ENCODE data around the gene BMPR1A.

Gene BMPR1A

DNA sequence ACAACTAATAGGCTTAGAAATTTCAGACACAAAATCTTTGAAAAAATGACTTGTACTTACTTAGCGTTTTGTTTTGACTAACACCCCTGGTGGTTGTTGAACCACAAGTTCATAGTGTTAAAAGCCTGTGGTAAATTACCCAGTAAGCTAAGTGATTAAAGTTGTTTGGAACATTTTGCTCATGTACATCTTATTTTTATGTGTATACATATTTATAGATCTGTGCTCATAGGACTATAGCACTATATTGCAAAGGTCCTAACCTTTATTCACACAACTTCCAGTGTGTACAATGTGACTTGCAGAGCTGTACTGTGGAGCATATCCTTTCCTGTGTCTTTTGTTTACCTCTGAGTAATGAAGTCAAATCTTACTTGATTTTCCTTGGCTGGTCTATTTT is 79.6 kb downstream of the BMPR1A start:
- no peaks in the 10 kb centered on the region for H3K4me1 ChIP-seq (ENCODE audit: insufficient read depth, poor library complexity, severe bottlenecking)
- DNase-seq (ENCODE audit: low spot score) (no peak), ATAC-seq (ENCODE audit: low read depth) (no peak)
- H3K27ac ChIP-seq (ENCODE audit: poor library complexity, severe bottlenecking) = no peak overlapping the region
- TF ChIP-seq, protein P1, sequence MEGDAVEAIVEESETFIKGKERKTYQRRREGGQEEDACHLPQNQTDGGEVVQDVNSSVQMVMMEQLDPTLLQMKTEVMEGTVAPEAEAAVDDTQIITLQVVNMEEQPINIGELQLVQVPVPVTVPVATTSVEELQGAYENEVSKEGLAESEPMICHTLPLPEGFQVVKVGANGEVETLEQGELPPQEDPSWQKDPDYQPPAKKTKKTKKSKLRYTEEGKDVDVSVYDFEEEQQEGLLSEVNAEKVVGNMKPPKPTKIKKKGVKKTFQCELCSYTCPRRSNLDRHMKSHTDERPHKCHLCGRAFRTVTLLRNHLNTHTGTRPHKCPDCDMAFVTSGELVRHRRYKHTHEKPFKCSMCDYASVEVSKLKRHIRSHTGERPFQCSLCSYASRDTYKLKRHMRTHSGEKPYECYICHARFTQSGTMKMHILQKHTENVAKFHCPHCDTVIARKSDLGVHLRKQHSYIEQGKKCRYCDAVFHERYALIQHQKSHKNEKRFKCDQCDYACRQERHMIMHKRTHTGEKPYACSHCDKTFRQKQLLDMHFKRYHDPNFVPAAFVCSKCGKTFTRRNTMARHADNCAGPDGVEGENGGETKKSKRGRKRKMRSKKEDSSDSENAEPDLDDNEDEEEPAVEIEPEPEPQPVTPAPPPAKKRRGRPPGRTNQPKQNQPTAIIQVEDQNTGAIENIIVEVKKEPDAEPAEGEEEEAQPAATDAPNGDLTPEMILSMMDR (IDR thresholded peaks at IDR 0.05; ENCODE audit: poor library complexity, severe bottlenecking) = no peak
- H3K9me3 ChIP-seq (ENCODE audit: severe bottlenecking) = no peaks in the 10 kb centered on the region
- no peaks in the 10 kb centered on the region for H3K27me3 ChIP-seq (ENCODE audit: insufficient read depth, poor library complexity, severe bottlenecking)
- peaks cover 9% of the 10 kb centered on the region for H3K36me3 ChIP-seq (ENCODE audit: low read depth)
- H3K4me3 ChIP-seq (ENCODE audit: severe bottlenecking) = no peak overlapping the region

DNA sequence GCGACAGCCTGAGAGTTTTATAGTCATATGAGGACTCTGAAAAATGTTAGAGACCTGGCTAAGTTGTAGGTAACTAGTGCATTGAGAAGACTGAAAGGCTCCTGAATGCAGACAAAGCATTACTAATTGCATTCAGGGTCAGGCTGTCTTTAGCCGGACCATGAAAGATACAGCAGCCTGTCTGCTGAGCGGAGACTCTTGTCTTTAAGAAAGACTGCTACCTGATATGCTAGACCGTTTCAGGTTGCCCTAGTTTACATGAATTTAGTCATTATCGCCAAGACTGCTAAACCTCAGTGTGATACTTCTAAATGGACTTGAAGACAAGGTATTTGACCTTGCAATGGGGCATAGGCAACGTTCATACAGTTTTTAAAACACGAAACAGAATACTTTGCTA is 81.2 kb downstream of the BMPR1A start:
- H3K36me3 ChIP-seq (ENCODE audit: low read depth) = peaks cover 12% of the 10 kb centered on the region
- DNase-seq (ENCODE audit: low spot score) (no peak), ATAC-seq (ENCODE audit: low read depth) (no peak)
- H3K27me3 ChIP-seq (ENCODE audit: insufficient read depth, poor library complexity, severe bottlenecking) = no peaks in the 10 kb centered on the region
- no peak overlapping the region for H3K4me3 ChIP-seq (ENCODE audit: severe bottlenecking)
- no peak overlapping the region for H3K27ac ChIP-seq (ENCODE audit: poor library complexity, severe bottlenecking)
- no peaks in the 10 kb centered on the region for H3K9me3 ChIP-seq (ENCODE audit: severe bottlenecking)
- no peaks in the 10 kb centered on the region for H3K4me1 ChIP-seq (ENCODE audit: insufficient read depth, poor library complexity, severe bottlenecking)
- TF ChIP-seq, protein P1 (IDR thresholded peaks at IDR 0.05; ENCODE audit: poor library complexity, severe bottlenecking) = no peak

DNA sequence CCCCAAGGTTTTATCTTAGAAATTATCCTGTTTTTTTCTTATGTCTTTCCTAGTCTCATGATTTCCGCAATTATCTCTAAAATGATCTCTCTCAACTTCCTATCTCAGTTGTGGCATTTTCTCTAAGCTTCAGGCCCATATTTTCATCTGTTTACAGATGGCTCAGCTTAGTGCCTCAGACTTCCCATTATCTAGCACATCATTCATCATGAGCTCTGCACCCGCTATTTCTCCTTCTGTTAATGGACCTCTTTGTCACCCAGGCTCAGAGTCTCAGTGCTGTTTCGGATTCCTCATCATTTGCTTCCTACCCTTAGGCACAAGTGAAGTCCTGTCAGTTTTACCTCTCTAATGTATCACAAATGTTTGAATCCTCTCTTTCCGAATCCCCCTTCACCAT is 84.1 kb downstream of the BMPR1A start:
- Histone ChIP-seq H3K27ac (ENCODE audit: poor library complexity, severe bottlenecking) (no peak overlapping the region), H3K27me3 (ENCODE audit: insufficient read depth, poor library complexity, severe bottlenecking) (no peaks in the 10 kb centered on the region), H3K36me3 (ENCODE audit: low read depth) (peaks cover 16% of the 10 kb centered on the region), H3K4me3 (ENCODE audit: severe bottlenecking) (no peak overlapping the region), H3K9me3 (ENCODE audit: severe bottlenecking) (no peaks in the 10 kb centered on the region), H3K4me1 (ENCODE audit: insufficient read depth, poor library complexity, severe bottlenecking) (no peaks in the 10 kb centered on the region)
- no peak for ATAC-seq (ENCODE audit: low read depth)
- TF ChIP-seq, protein P1 (IDR thresholded peaks at IDR 0.05; ENCODE audit: poor library complexity, severe bottlenecking) = no peak
- DNase-seq (ENCODE audit: low spot score) = no peak

DNA sequence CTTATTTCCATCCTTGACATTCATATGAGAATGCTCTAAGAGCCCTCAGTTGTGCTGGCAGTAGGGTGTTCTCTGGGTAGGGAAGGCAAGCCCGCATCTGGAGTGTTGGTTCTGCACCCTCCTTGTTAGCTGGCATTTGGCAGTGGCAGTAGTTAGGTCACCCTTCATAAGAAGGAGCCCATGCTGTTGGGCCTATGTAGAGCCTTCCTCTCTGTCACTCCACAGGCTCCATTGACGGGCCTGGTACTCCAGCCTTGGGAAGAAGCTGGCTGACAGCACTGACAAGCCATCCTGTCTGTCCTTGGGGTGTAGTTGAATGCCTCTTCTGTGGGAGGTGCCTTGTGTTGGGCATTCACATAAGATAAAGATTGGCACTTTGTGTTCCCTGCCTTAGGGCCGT is 89.7 kb downstream of the BMPR1A start:
- H3K36me3 ChIP-seq (ENCODE audit: low read depth) = peaks cover 8% of the 10 kb centered on the region
- H3K4me3 ChIP-seq (ENCODE audit: severe bottlenecking) = no peak overlapping the region
- no peaks in the 10 kb centered on the region for H3K9me3 ChIP-seq (ENCODE audit: severe bottlenecking)
- H3K4me1 ChIP-seq (ENCODE audit: insufficient read depth, poor library complexity, severe bottlenecking) = no peaks in the 10 kb centered on the region
- TF ChIP-seq, protein P1 (IDR thresholded peaks at IDR 0.05; ENCODE audit: poor library complexity, severe bottlenecking) = no peak
- H3K27ac ChIP-seq (ENCODE audit: poor library complexity, severe bottlenecking) = no peak overlapping the region
- no peak for DNase-seq (ENCODE audit: low spot score)
- no peaks in the 10 kb centered on the region for H3K27me3 ChIP-seq (ENCODE audit: insufficient read depth, poor library complexity, severe bottlenecking)
- no peak for ATAC-seq (ENCODE audit: low read depth)

DNA sequence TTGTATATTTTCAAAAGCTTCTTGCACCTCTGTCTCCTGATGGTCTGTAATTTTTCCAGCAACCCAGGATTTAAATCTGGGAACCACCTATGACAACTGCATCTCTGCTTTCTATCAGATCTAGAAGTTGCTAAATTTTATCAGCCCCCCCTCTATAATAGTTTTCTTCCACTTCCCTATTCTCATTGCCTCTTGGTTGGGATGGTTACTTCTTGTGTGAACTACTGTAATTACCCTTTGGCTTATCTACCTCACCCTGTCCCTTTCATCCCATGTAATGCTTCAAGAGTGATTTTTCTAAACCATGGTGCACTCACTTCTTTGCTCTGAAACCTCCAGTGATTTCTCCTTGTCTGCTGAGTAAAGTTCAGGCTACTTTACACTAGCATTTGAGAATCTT is 92.3 kb downstream of the BMPR1A start:
- Histone ChIP-seq H3K4me1 (ENCODE audit: insufficient read depth, poor library complexity, severe bottlenecking) (no peaks in the 10 kb centered on the region), H3K36me3 (ENCODE audit: low read depth) (0 out of 2 replicates have a peak, but pooled peaks cover 10% of the 10 kb centered on the region), H3K9me3 (ENCODE audit: severe bottlenecking) (no peaks in the 10 kb centered on the region), H3K4me3 (ENCODE audit: severe bottlenecking) (no peak overlapping the region), H3K27me3 (ENCODE audit: insufficient read depth, poor library complexity, severe bottlenecking) (no peaks in the 10 kb centered on the region), H3K27ac (ENCODE audit: poor library complexity, severe bottlenecking) (no peak overlapping the region)
- DNase-seq (ENCODE audit: low spot score) (no peak), ATAC-seq (ENCODE audit: low read depth) (no peak)
- TF ChIP-seq, protein P1 (IDR thresholded peaks at IDR 0.05; ENCODE audit: poor library complexity, severe bottlenecking) = no peak

All from RWPE2 (cell line).